HG03469 (cell line): ENCODE measurements around the gene INTS6L.

ENCODE experiments used
- ATAC-seq: cut with Tn5 transposase; IDR thresholded peaks from one replicate; pipeline ENCODE4 v1.9.1; 2021; ENCODE audit warnings: mild to moderate bottlenecking, moderate library complexity, moderate number of reproducible peaks; ENCODE audit not compliant: unreplicated experiment

The INTS6L gene

GRCh38 chrX:135520553-135521404, at the start of gene INTS6L:
Gene INTS6L (plus strand): TSS chrX:135520660. CDS start chrX:135520993, 333 bp downstream.
- ATAC-seq: peak; percentile 93

- ATAC-seq: no peak
These were observed 44.1 kb upstream of the INTS6L start for GRCh38 chrX:135476378-135476777.

GRCh38 chrX:135477576-135477975, 42.9 kb upstream of the INTS6L start:
- no peak for ATAC-seq

GRCh38 chrX:135480076-135480475, 40.4 kb upstream of the INTS6L start:
- no peak for ATAC-seq

- no peak for ATAC-seq
These were observed 38.7 kb upstream of the INTS6L start for GRCh38 chrX:135481696-135482179.

- ATAC-seq: no peak
These were observed 35.7 kb upstream of the INTS6L start for GRCh38 chrX:135484641-135485289.

GRCh38 chrX:135489542-135489941, 30.9 kb upstream of the INTS6L start:
- ATAC-seq: peak; percentile 72

- no peak for ATAC-seq
These were observed 29.4 kb upstream of the INTS6L start for GRCh38 chrX:135490979-135491514.

- no peak for ATAC-seq
These were observed 26.0 kb upstream of the INTS6L start for GRCh38 chrX:135494453-135494852.

GRCh38 chrX:135497736-135498135, 22.7 kb upstream of the INTS6L start:
- no peak for ATAC-seq

- no peak for ATAC-seq
These were observed 22.2 kb upstream of the INTS6L start for GRCh38 chrX:135498236-135498635.

- ATAC-seq: no peak
These were observed 15.1 kb upstream of the INTS6L start for GRCh38 chrX:135505351-135505750.

GRCh38 chrX:135509885-135510284, 10.6 kb upstream of the INTS6L start:
- ATAC-seq: no peak

GRCh38 chrX:135512508-135513129, 7.8 kb upstream of the INTS6L start:
- no peak for ATAC-seq

- no peak for ATAC-seq
These were observed 7.3 kb upstream of the INTS6L start for GRCh38 chrX:135513130-135513515.

GRCh38 chrX:135516376-135516775, 4.1 kb upstream of the INTS6L start:
- ATAC-seq: no peak

GRCh38 chrX:135518161-135518560, 2.3 kb upstream of the INTS6L start:
- no peak for ATAC-seq

- no peak for ATAC-seq
These were observed 373 bp upstream of the INTS6L start for GRCh38 chrX:135520022-135520552.

GRCh38 chrX:135521405-135522131, 1.1 kb downstream of the INTS6L start:
- peak; percentile 28 for ATAC-seq

- no peak for ATAC-seq
These were observed 1.7 kb downstream of the INTS6L start for GRCh38 chrX:135522132-135522530.
